HepG2 (cell line): ENCODE data around the gene RIPOR1. TPM values are rescaled to one million over a fixed set of nuclear protein-coding genes. Genes with fewer than 3 reads are reported as not detected.

ENCODE experiments used
- BRF2 ChIP-seq: sonication (generic); formaldehyde crosslinking; IDR thresholded peaks from 2 replicates; pipeline ENCODE4 v1.8.1; 2022; ENCODE audit warnings: mild to moderate bottlenecking, missing genetic modification reagents
- DPF2 ChIP-seq: sonication (generic); formaldehyde crosslinking; IDR thresholded peaks from 2 replicates; pipeline ENCODE4 v1.4.0; 2020; ENCODE audit warnings: mild to moderate bottlenecking, low read depth, missing genetic modification reagents, borderline replicate concordance
- FOXM1 ChIP-seq: sonication (generic); formaldehyde crosslinking; IDR thresholded peaks from 2 replicates; pipeline ENCODE4 v1.5.0; 2020; ENCODE audit warnings: missing genetic modification reagents
- GMEB2 ChIP-seq: IDR thresholded peaks from 2 replicates; pipeline ENCODE4 v1.6.1; 2016; ENCODE audit warnings: missing biosample characterization, missing genetic modification reagents, low read depth
- MBNL3 ChIP-seq: fragments of 250-450 bp; sonication (Bioruptor Pico); conservative IDR thresholded peaks from 2 replicates; pipeline ENCODE4 v1.8.0; 2022; ENCODE audit warnings: mild to moderate bottlenecking, inconsistent platforms
- MLX ChIP-seq: IDR thresholded peaks from 2 replicates; pipeline ENCODE4 v1.6.1; 2016
- PLSCR1 ChIP-seq: sonication (generic); formaldehyde crosslinking; IDR thresholded peaks from 2 replicates; pipeline ENCODE4 v1.5.0; 2020; ENCODE audit warnings: missing genetic modification reagents, mild to moderate bottlenecking, borderline replicate concordance
- POLR2AphosphoS5 ChIP-seq: IDR thresholded peaks from 2 replicates; pipeline ENCODE4 v1.6.1; 2012; ENCODE audit warnings: low read depth, low read length
- PRPF4 ChIP-seq: fragments of 200-400 bp; formaldehyde crosslinking; IDR thresholded peaks from 2 replicates; pipeline ENCODE4 v1.6.1; 2016; ENCODE audit warnings: low read length, low read depth; ENCODE audit not compliant: poor library complexity, severe bottlenecking
- RFX5 ChIP-seq: IDR thresholded peaks from 2 replicates; pipeline ENCODE4 v1.6.1; 2011; ENCODE audit warnings: low read depth, low read length, improper control_type of control experiment
- SYNCRIP ChIP-seq: fragments of 200-400 bp; formaldehyde crosslinking; IDR thresholded peaks from 2 replicates; pipeline ENCODE4 v1.6.1; 2018; ENCODE audit warnings: mild to moderate bottlenecking, low read depth, low read length; ENCODE audit not compliant: insufficient read depth
- TSC22D2 ChIP-seq: sonication (generic); formaldehyde crosslinking; IDR thresholded peaks from 2 replicates; pipeline ENCODE4 v1.5.1; 2020; ENCODE audit warnings: missing genetic modification reagents, mild to moderate bottlenecking, borderline replicate concordance
- YEATS4 ChIP-seq: sonication (generic); formaldehyde crosslinking; IDR thresholded peaks from 2 replicates; pipeline ENCODE4 v1.4.0; 2020; ENCODE audit warnings: missing genetic modification reagents, borderline replicate concordance
- ZNF136 ChIP-seq: sonication (generic); formaldehyde crosslinking; IDR thresholded peaks from 2 replicates; pipeline ENCODE4 v1.8.1; 2022; ENCODE audit warnings: low read depth, mild to moderate bottlenecking, moderate library complexity, missing genetic modification reagents
- ZNF138 ChIP-seq: sonication (generic); formaldehyde crosslinking; IDR thresholded peaks from 2 replicates; pipeline ENCODE4 v1.5.0; 2020; ENCODE audit warnings: mild to moderate bottlenecking, low read depth, missing genetic modification reagents
- ZNF230 ChIP-seq: sonication (generic); formaldehyde crosslinking; IDR thresholded peaks from 2 replicates; pipeline ENCODE4 v1.4.0; 2020; ENCODE audit warnings: mild to moderate bottlenecking, missing genetic modification reagents
- ZNF24 ChIP-seq: fragments of 450-650 bp; IDR thresholded peaks from 2 replicates; pipeline ENCODE4 v1.6.1; 2017; ENCODE audit warnings: antibody characterized with exemption, mild to moderate bottlenecking
- ZNF441 ChIP-seq: sonication (generic); formaldehyde crosslinking; IDR thresholded peaks from 2 replicates; pipeline ENCODE4 v1.7.0; 2021; ENCODE audit warnings: missing genetic modification reagents, borderline replicate concordance
- ZNF543 ChIP-seq: sonication (generic); formaldehyde crosslinking; IDR thresholded peaks from 2 replicates; pipeline ENCODE4 v1.4.0; 2020; ENCODE audit warnings: mild to moderate bottlenecking, missing genetic modification reagents
- ZNF720 ChIP-seq: sonication (generic); formaldehyde crosslinking; IDR thresholded peaks from 2 replicates; pipeline ENCODE4 v1.4.0; 2020; ENCODE audit warnings: missing genetic modification reagents
- ZXDC ChIP-seq: sonication (generic); formaldehyde crosslinking; IDR thresholded peaks from 2 replicates; pipeline ENCODE4 v1.5.0; 2020; ENCODE audit warnings: mild to moderate bottlenecking, missing genetic modification reagents
- polyA plus RNA-seq, 8 experiments: library from polyadenylated mRNA; depleted of rRNA in 3 of 8; stranded (reverse) in 7 of 8; unstranded in 1 of 8; fragments of >200 nt; fragmentation: Illumina TruSeq in 4 of 8; extraction: Trizol in 4 of 8; gene quantifications; 2 replicates each; pipeline versions ENCODE4 v1.2.1 to v1.2.3, GENCODE V29; 2011 to 2016; ENCODE audit warnings: low read depth in 4 of 8, missing spikeins in 1 of 8, mixed read lengths in 1 of 8; ENCODE audit not compliant: insufficient read depth in 1 of 8
- total RNA-seq, 5 experiments: library from RNA; depleted of rRNA; stranded (reverse); fragments of >200 nt; fragmentation: Illumina TruSeq; extraction: Trizol; gene quantifications; 2 replicates each; pipeline ENCODE4 v1.2.3, GENCODE V29; 2016; ENCODE audit warnings: low read depth in 1 of 5

RIPOR1 gene
- total and polyA plus RNA-seq, 2 of the 13 experiments (the other 11 are each of a cell fraction or from before 2014, with no cell fraction given), result 4.6 to 8.1 TPM

- TF ChIP-seq RFX5 (no peak), TSC22D2 (CRISPR knock-in tag) (no peak), ZNF441 (CRISPR knock-in tag) (no peak), ZNF24 (no peak), ZNF138 (no peak), PRPF4 (no peak), MBNL3 (CRISPR knock-in tag) (no peak), SYNCRIP (no peak), BRF2 (CRISPR knock-in tag) (no peak), GMEB2 (CRISPR knock-in tag) (no peak), ZNF230 (CRISPR knock-in tag) (no peak), ZXDC (CRISPR knock-in tag) (no peak), ZNF136 (CRISPR knock-in tag) (no peak), PLSCR1 (CRISPR knock-in tag) (no peak), FOXM1 (no peak), YEATS4 (peak; percentile 48; the same call in 1 of the 2 replicates), DPF2 (CRISPR knock-in tag) (no peak), POLR2AphosphoS5 (no peak), ZNF720 (CRISPR knock-in tag) (no peak), ZNF543 (CRISPR knock-in tag) (no peak), MLX (no peak)
Measured at GRCh38 chr16:67530013-67530939, 1.6 kb downstream of the RIPOR1 start (continued).
